ENCODE measurements around the gene AQP3.
"Not testable (repeated sequence)": the region's sequence is repeated elsewhere in the genome, so short reads cannot be mapped to it uniquely, and the experiment has no call there.

The AQP3 gene

GRCh38 chr9:33414268-33414667 is 33.1 kb downstream of the AQP3 start:
- DNase-seq (ENCODE audit: low read depth), result no peak

- DNase-seq (ENCODE audit: low read depth), result no peak
Observed at GRCh38 chr9:33408087-33408486, 39.3 kb downstream of the AQP3 start.

- no peak for DNase-seq (ENCODE audit: low read depth)
Observed at GRCh38 chr9:33407061-33407460, 40.3 kb downstream of the AQP3 start.

GRCh38 chr9:33404788-33405362 is 42.5 kb downstream of the AQP3 start:
- DNase-seq (ENCODE audit: low read depth), result no peak

- no peak for DNase-seq (ENCODE audit: low read depth)
Observed at GRCh38 chr9:33403941-33404787, 43.2 kb downstream of the AQP3 start.

- DNase-seq (ENCODE audit: low read depth), result not testable (repeated sequence)
Observed at GRCh38 chr9:33402371-33402770, 45.0 kb downstream of the AQP3 start, which contains the start of gene AQP7. Gene AQP7 (minus strand): TSS chr9:33402568. CDS start chr9:33401262, 1,306 bp downstream.

- DNase-seq (ENCODE audit: low read depth), result not testable (repeated sequence)
Observed at GRCh38 chr9:33401809-33402208, 45.6 kb downstream of the AQP3 start.

- not testable (repeated sequence) for DNase-seq (ENCODE audit: low read depth)
Observed at GRCh38 chr9:33399047-33399446, 48.3 kb downstream of the AQP3 start.

- not testable (repeated sequence) for DNase-seq (ENCODE audit: low read depth)
Observed at GRCh38 chr9:33397801-33398200, 49.6 kb downstream of the AQP3 start.

- not testable (repeated sequence) for DNase-seq (ENCODE audit: low read depth)
Observed at GRCh38 chr9:33395159-33395879, 52.1 kb downstream of the AQP3 start.

- DNase-seq (ENCODE audit: low read depth), result not testable (repeated sequence)
Observed at GRCh38 chr9:33393986-33394385, 53.4 kb downstream of the AQP3 start.

GRCh38 chr9:33393581-33393980 is 53.8 kb downstream of the AQP3 start:
- no peak for DNase-seq (ENCODE audit: low read depth)

GRCh38 chr9:33392591-33393021 is 54.8 kb downstream of the AQP3 start:
- DNase-seq (ENCODE audit: low read depth), result not testable (repeated sequence)

All from stimulated activated CD8-positive, alpha-beta memory T cell treated with anti-CD3 and anti-CD28 coated beads, Interleukin-15, amount 100 ng/mL, for 1 hour (primary cell).